Fibroblast of skin of abdomen (primary cell): Measurements from ENCODE around the gene CALN1.

Experiments
- DNase-seq: peaks from one replicate; pipeline ENCODE4 v3.0.0-alpha.2; 2013

The CALN1 gene

GRCh38 chr7:71854546-71855397 is 557.4 kb downstream of the CALN1 start:
- DNase-seq = peak; percentile 88

- DNase-seq = peak; percentile 80
These were observed 560.2 kb downstream of the CALN1 start for GRCh38 chr7:71851776-71852498.

- peak; percentile 35 for DNase-seq
These were observed 566.0 kb downstream of the CALN1 start for GRCh38 chr7:71846160-71846559.

GRCh38 chr7:71843676-71844075 is 568.5 kb downstream of the CALN1 start:
- DNase-seq = no peak

- peak; percentile 52 for DNase-seq
These were observed 569.4 kb downstream of the CALN1 start for GRCh38 chr7:71842786-71843185.

GRCh38 chr7:71842381-71842780 is 569.8 kb downstream of the CALN1 start:
- no peak for DNase-seq

- peak; percentile 46 for DNase-seq
These were observed 577.1 kb downstream of the CALN1 start for GRCh38 chr7:71835056-71835455.

GRCh38 chr7:71829515-71829914 is 582.6 kb downstream of the CALN1 start:
- no peak for DNase-seq

- DNase-seq = no peak
These were observed 583.8 kb downstream of the CALN1 start for GRCh38 chr7:71828361-71828760.

- DNase-seq = peak; percentile 49
These were observed 586.0 kb downstream of the CALN1 start for GRCh38 chr7:71826141-71826540.

- DNase-seq = peak; percentile 97
These were observed 588.0 kb downstream of the CALN1 start for GRCh38 chr7:71824006-71824760.

- peak; percentile 57 for DNase-seq
These were observed 589.7 kb downstream of the CALN1 start for GRCh38 chr7:71822406-71822805.

- peak; percentile 74 for DNase-seq
These were observed 594.2 kb downstream of the CALN1 start for GRCh38 chr7:71817916-71818315.

GRCh38 chr7:71808115-71808514 is 604.0 kb downstream of the CALN1 start:
- DNase-seq = no peak

- DNase-seq = no peak
These were observed 607.9 kb downstream of the CALN1 start for GRCh38 chr7:71804256-71804655.

GRCh38 chr7:71801976-71802375 is 610.2 kb downstream of the CALN1 start:
- peak; percentile 81 for DNase-seq

GRCh38 chr7:71800321-71800720 is 611.8 kb downstream of the CALN1 start:
- DNase-seq = no peak

GRCh38 chr7:71795410-71795809 is 616.7 kb downstream of the CALN1 start:
- DNase-seq = no peak

- DNase-seq = peak; percentile 91
These were observed 618.9 kb downstream of the CALN1 start for GRCh38 chr7:71793251-71793650.

GRCh38 chr7:71787513-71787912 is 624.6 kb downstream of the CALN1 start:
- no peak for DNase-seq

GRCh38 chr7:71785216-71785615 is 626.9 kb downstream of the CALN1 start:
- no peak for DNase-seq

- DNase-seq = no peak
These were observed 627.4 kb downstream of the CALN1 start for GRCh38 chr7:71784781-71785180.

- no peak for DNase-seq
These were observed 628.0 kb downstream of the CALN1 start for GRCh38 chr7:71784180-71784579.
